Measurements from ENCODE around the gene GSK3B. TPM values are rescaled to one million over a fixed set of nuclear protein-coding genes. Genes with fewer than 3 reads are reported as not detected.

Gene GSK3B
- total and polyA plus RNA-seq, 2 experiments from 2014 or later, result 19.7 to 43.1 TPM

GRCh38 chr3:120029749-120030148 lies 64.5 kb downstream of the GSK3B start:
- Histone ChIP-seq H3K27ac (no peak overlapping the region), H3K4me3 (no peak overlapping the region), H3K79me2 (ENCODE audit: insufficient read depth) (peaks cover 100% of the 10 kb centered on the region), H3K9me2 (ENCODE audit: insufficient read depth) (no peaks in the 10 kb centered on the region), H3K4me1 (ENCODE audit: insufficient read depth) (no peaks in the 10 kb centered on the region), H3F3A (ENCODE audit: insufficient read depth) (peaks cover 9% of the 10 kb centered on the region; the same call in 1 of the 2 replicates), H3K9me3 (ENCODE audit: low read depth) (no peaks in the 10 kb centered on the region), H2AFZ (no peak overlapping the region), H4K20me1 (ENCODE audit: insufficient read depth) (peaks cover 53% of the 10 kb centered on the region), H3K9ac (no peak overlapping the region), H3K4me2 (ENCODE audit: unreplicated experiment) (no peak overlapping the region), H3K36me3 (ENCODE audit: low read depth) (no peaks in the 10 kb centered on the region), H3K27me3 (replicated peaks; ENCODE audit: insufficient read depth) (no peaks in the 10 kb centered on the region)
- WGBS, 2 experiments (ENCODE audit: low coverage in 1 of 2, low lambda C conversion rate in 2 of 2, missing lambda C conversion rate in 2 of 2), result 100% methylated on average over 1 of the region's 1 CpG
- TF ChIP-seq EZH2 (IDR thresholded peaks at IDR 0.05; ENCODE audit: insufficient read depth, poor library complexity, severe bottlenecking) (no peak), EZH2phosphoT487 (IDR thresholded peaks at IDR 0.05; ENCODE audit: insufficient read depth, low read depth) (no peak)
- in situ Hi-C loops (cut with MboI), result no loop called here
- DNase-seq, result no peak

DNA sequence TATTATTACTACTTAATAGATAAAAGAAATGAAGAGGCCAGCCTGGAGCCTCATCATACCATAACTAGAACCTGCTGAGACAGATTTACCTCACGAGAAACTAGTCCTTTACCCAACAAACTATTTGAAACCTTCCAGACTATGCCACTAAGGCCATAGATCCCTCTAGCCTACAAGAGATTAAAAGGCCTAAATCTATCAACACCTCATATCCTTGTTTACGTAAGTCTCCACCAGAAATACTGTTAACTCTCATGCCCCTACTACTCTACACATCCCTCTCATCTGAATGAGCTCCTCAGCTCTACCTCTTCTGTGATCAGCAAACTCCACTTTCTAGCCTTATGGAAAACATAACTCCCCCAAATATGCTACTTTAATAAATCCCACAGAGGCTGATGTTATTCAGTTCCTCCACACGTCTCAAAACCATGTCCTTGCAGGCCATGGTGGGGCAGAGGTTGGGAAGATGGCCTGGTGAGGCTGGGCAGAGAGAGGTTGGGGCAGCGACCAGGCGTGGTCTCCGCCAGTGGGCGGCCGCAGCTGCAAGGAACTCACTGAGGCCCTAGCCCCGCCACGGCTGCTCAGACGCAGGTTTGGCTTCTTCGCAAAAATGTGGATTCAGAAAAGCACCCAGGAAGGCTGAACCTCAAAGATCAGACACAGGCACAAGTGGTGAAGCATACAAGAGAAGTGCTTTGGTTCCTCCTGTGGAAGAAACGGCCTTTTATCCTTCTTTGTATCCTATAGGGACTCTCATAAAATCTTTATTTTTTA lies 65.8 kb downstream of the GSK3B start:
- Histone ChIP-seq H3K9me3 (ENCODE audit: low read depth) (no peaks in the 10 kb centered on the region), H3K9ac (no peak overlapping the region), H3K4me3 (no peak overlapping the region), H3F3A (ENCODE audit: insufficient read depth) (peaks cover 9% of the 10 kb centered on the region; the same call in 1 of the 2 replicates), H3K4me1 (ENCODE audit: insufficient read depth) (no peaks in the 10 kb centered on the region), H4K20me1 (ENCODE audit: insufficient read depth) (peaks cover 59% of the 10 kb centered on the region), H3K4me2 (ENCODE audit: unreplicated experiment) (no peak overlapping the region), H3K9me2 (ENCODE audit: insufficient read depth) (no peaks in the 10 kb centered on the region), H3K27me3 (replicated peaks; ENCODE audit: insufficient read depth) (no peaks in the 10 kb centered on the region), H3K79me2 (ENCODE audit: insufficient read depth) (peaks cover 100% of the 10 kb centered on the region), H2AFZ (no peak overlapping the region), H3K27ac (no peak overlapping the region), H3K36me3 (ENCODE audit: low read depth) (no peaks in the 10 kb centered on the region)
- 96 to 99% methylated on average over 12 to 13 of the region's 13 CpGs for WGBS, 2 experiments (ENCODE audit: low coverage in 1 of 2, low lambda C conversion rate in 2 of 2, missing lambda C conversion rate in 2 of 2)
- DNase-seq, result no peak
- in situ Hi-C loops (cut with MboI), result no loop called here
- TF ChIP-seq EZH2 (IDR thresholded peaks at IDR 0.05; ENCODE audit: insufficient read depth, poor library complexity, severe bottlenecking), result no peak
- TF ChIP-seq EZH2phosphoT487 (IDR thresholded peaks at IDR 0.05; ENCODE audit: insufficient read depth, low read depth), result no peak

GRCh38 chr3:120027226-120027625 lies 67.0 kb downstream of the GSK3B start:
- 96 to 100% methylated on average over 4 of the region's 4 CpGs for whole genome bisulfite sequencing, 2 experiments (ENCODE audit: low coverage in 1 of 2, low lambda C conversion rate in 2 of 2, missing lambda C conversion rate in 2 of 2)
- no peaks in the 10 kb centered on the region for H3K9me3 ChIP-seq (ENCODE audit: low read depth)
- no peak overlapping the region for H3K4me2 ChIP-seq (ENCODE audit: unreplicated experiment)
- H3K36me3 ChIP-seq (ENCODE audit: low read depth), result no peaks in the 10 kb centered on the region
- H3K9me2 ChIP-seq (ENCODE audit: insufficient read depth), result no peaks in the 10 kb centered on the region
- DNase-seq, result no peak
- H3F3A ChIP-seq (ENCODE audit: insufficient read depth), result peaks cover 13% of the 10 kb centered on the region
- TF ChIP-seq EZH2phosphoT487 (IDR thresholded peaks at IDR 0.05; ENCODE audit: insufficient read depth, low read depth) (no peak), EZH2 (IDR thresholded peaks at IDR 0.05; ENCODE audit: insufficient read depth, poor library complexity, severe bottlenecking) (no peak)
- no peak overlapping the region for H3K27ac ChIP-seq
- peaks cover 100% of the 10 kb centered on the region for H3K79me2 ChIP-seq (ENCODE audit: insufficient read depth)
- H3K9ac ChIP-seq, result no peak overlapping the region
- 0 out of 2 replicates have a peak, but pooled peaks cover 7% of the 10 kb centered on the region for H3K4me1 ChIP-seq (ENCODE audit: insufficient read depth)
- no peak overlapping the region for H3K4me3 ChIP-seq
- in situ Hi-C loops (cut with MboI), result no loop called here
- H3K27me3 ChIP-seq (replicated peaks; ENCODE audit: insufficient read depth), result no peaks in the 10 kb centered on the region
- no peak overlapping the region for H2AFZ ChIP-seq
- peaks cover 62% of the 10 kb centered on the region for H4K20me1 ChIP-seq (ENCODE audit: insufficient read depth)

DNA sequence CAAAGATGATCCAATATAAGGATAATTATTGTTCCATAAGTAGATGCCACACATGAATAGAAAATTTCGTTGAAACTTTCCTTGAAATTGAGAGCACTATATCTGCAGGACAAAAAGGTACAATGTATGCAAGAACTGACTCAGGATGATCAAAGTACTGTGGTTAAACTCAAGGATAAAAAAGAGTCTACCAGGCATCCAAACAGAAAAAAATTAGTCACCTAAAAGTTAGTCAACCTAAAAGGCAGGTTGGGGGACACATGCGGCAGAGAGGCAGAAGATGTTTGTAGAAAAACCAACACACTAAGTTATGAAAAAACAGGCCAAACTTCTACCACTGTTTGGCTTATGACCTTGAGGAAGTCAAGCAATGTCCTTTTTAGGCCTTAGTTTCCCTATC lies 68.7 kb downstream of the GSK3B start:
- 91 to 92% methylated on average over 2 of the region's 2 CpGs for WGBS, 2 experiments (ENCODE audit: low coverage in 1 of 2, low lambda C conversion rate in 2 of 2, missing lambda C conversion rate in 2 of 2)
- Histone ChIP-seq H3F3A (ENCODE audit: insufficient read depth) (peaks cover 30% of the 10 kb centered on the region), H3K27ac (no peak overlapping the region), H3K9me2 (ENCODE audit: insufficient read depth) (no peaks in the 10 kb centered on the region), H3K4me1 (ENCODE audit: insufficient read depth) (peaks cover 21% of the 10 kb centered on the region), H3K9me3 (ENCODE audit: low read depth) (no peaks in the 10 kb centered on the region), H3K9ac (no peak overlapping the region), H3K27me3 (replicated peaks; ENCODE audit: insufficient read depth) (no peaks in the 10 kb centered on the region), H3K4me2 (ENCODE audit: unreplicated experiment) (no peak overlapping the region), H3K36me3 (ENCODE audit: low read depth) (no peaks in the 10 kb centered on the region), H3K79me2 (ENCODE audit: insufficient read depth) (peaks cover 100% of the 10 kb centered on the region), H2AFZ (no peak overlapping the region), H4K20me1 (ENCODE audit: insufficient read depth) (peaks cover 63% of the 10 kb centered on the region), H3K4me3 (no peak overlapping the region)
- in situ Hi-C loops (cut with MboI), result no loop called here
- DNase-seq, result peak; percentile 12
- TF ChIP-seq EZH2 (IDR thresholded peaks at IDR 0.05; ENCODE audit: insufficient read depth, poor library complexity, severe bottlenecking) (no peak), EZH2phosphoT487 (IDR thresholded peaks at IDR 0.05; ENCODE audit: insufficient read depth, low read depth) (no peak)
